Measurements from ENCODE around the gene UGT1A5. TPM values are rescaled to one million over a fixed set of nuclear protein-coding genes. Genes with fewer than 3 reads are reported as not detected.

Gene UGT1A5
- total and polyA plus RNA-seq, 10 of the 15 experiments (the other 5 are each of a cell fraction or from before 2014, with no cell fraction given): not detected

GRCh38 chr2:233810385-233810784, 97.7 kb downstream of the UGT1A5 start:
- no peaks in the 10 kb centered on the region for H3K4me1 ChIP-seq (ENCODE audit: control insufficient read depth, insufficient read depth, low read length)
- no peaks in the 10 kb centered on the region for H4K20me1 ChIP-seq (ENCODE audit: control insufficient read depth, insufficient read depth)
- no peak overlapping the region for H3K4me3 ChIP-seq
- H3K79me2 ChIP-seq (ENCODE audit: control insufficient read depth, insufficient read depth, low read length): no peaks in the 10 kb centered on the region
- intact Hi-C loops (cut with micrococcal nuclease; ENCODE audit: unreplicated experiment) (no loop called here), in situ Hi-C loops (cut with MboI) (no loop called here)
- H2AFZ ChIP-seq (ENCODE audit: control insufficient read depth, low read depth, low read length): no peak overlapping the region
- H3K9ac ChIP-seq (ENCODE audit: control insufficient read depth, insufficient read depth, low read length): no peak overlapping the region
- H3K27me3 ChIP-seq (replicated peaks in 1 of 2; ENCODE audit: control insufficient read depth in 2 of 2, insufficient read depth in 2 of 2, low read length in 1 of 2): no peaks in the 10 kb centered on the region; a peak in 2 of 4 replicates
- DNase-seq (ENCODE audit: low read depth, low spot score): no peak
- RAD21 ChIA-PET (ENCODE audit: unreplicated experiment): no interaction called here
- POLR2A ChIA-PET: interaction anchor here (0.6 kb wide), 1 partner anchor 71 kb away, joined by 3 read pairs; no protein-coding TSS in a partner anchor
- H3K9me3 ChIP-seq (replicated peaks; ENCODE audit: control insufficient read depth, insufficient read depth, low read length): no peaks in the 10 kb centered on the region
- CTCF ChIA-PET: no interaction called here
- FAIRE-seq: no peak
- BruUV-seq (replicated peaks): no TSS peak
- no peaks in the 10 kb centered on the region for H3K36me3 ChIP-seq (ENCODE audit: control insufficient read depth in 2 of 2, insufficient read depth in 2 of 2, low read length in 1 of 2)
- H3K27ac ChIP-seq (ENCODE audit: control insufficient read depth, insufficient read depth): no peak overlapping the region
- H3K4me2 ChIP-seq (ENCODE audit: control insufficient read depth, insufficient read depth): no peak overlapping the region
- ATAC-seq: no peak
- WGBS (ENCODE audit: insufficient coverage, insufficient replicate concordance, low lambda C conversion rate, missing lambda C conversion rate): 26% methylated on average over 6 of the region's 6 CpGs
- SMC1A ChIA-PET (ENCODE audit: uncharacterized antibody, unreplicated experiment): no interaction called here
- TF ChIP-seq ZZZ3 (IDR thresholded peaks at IDR 0.05; ENCODE audit: control insufficient read depth, insufficient read length, low read depth) (no peak), GATAD2B (conservative IDR thresholded peaks at IDR 0.05; ENCODE audit: low read depth) (no peak), HDAC6 (IDR thresholded peaks at IDR 0.05; ENCODE audit: unreplicated experiment) (no peak), CTCF (IDR thresholded peaks at IDR 0.05 in 2 of 3, conservative IDR thresholded peaks at IDR 0.05 in 1 of 3; ENCODE audit: control insufficient read depth in 2 of 3, extremely low read depth in 1 of 3, insufficient read depth in 1 of 3, low read depth in 3 of 3, low read length in 3 of 3) (no peak), E2F4 (IDR thresholded peaks at IDR 0.05; ENCODE audit: low read depth, low read length) (no peak), BCL3 (IDR thresholded peaks at IDR 0.05; ENCODE audit: borderline replicate concordance, insufficient read depth, low read depth, low read length, poor library complexity, severe bottlenecking) (no peak), ESRRA (IDR thresholded peaks at IDR 0.05; ENCODE audit: low read length) (no peak), NBN (IDR thresholded peaks at IDR 0.05) (no peak), FOXK2 (IDR thresholded peaks at IDR 0.05) (no peak), KLF5 (IDR thresholded peaks at IDR 0.05; ENCODE audit: partially characterized antibody) (no peak)
- TF ChIP-seq, protein P1, sequence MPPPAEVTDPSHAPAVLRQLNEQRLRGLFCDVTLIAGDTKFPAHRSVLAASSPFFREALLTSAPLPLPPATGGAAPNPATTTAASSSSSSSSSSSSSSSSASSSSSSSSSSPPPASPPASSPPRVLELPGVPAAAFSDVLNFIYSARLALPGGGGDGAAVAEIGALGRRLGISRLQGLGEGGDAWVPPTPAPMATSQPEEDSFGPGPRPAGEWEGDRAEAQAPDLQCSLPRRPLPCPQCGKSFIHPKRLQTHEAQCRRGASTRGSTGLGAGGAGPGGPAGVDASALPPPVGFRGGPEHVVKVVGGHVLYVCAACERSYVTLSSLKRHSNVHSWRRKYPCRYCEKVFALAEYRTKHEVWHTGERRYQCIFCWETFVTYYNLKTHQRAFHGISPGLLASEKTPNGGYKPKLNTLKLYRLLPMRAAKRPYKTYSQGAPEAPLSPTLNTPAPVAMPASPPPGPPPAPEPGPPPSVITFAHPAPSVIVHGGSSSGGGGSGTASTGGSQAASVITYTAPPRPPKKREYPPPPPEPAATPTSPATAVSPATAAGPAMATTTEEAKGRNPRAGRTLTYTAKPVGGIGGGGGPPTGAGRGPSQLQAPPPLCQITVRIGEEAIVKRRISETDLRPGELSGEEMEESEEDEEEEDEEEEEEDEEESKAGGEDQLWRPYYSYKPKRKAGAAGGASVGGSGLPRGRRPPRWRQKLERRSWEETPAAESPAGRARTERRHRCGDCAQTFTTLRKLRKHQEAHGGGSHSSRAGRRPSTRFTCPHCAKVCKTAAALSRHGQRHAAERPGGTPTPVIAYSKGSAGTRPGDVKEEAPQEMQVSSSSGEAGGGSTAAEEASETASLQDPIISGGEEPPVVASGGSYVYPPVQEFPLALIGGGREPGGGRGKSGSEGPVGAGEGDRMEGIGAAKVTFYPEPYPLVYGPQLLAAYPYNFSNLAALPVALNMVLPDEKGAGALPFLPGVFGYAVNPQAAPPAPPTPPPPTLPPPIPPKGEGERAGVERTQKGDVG (CRISPR knock-in tag; IDR thresholded peaks at IDR 0.05): no peak
- TF ChIP-seq, protein P2, sequence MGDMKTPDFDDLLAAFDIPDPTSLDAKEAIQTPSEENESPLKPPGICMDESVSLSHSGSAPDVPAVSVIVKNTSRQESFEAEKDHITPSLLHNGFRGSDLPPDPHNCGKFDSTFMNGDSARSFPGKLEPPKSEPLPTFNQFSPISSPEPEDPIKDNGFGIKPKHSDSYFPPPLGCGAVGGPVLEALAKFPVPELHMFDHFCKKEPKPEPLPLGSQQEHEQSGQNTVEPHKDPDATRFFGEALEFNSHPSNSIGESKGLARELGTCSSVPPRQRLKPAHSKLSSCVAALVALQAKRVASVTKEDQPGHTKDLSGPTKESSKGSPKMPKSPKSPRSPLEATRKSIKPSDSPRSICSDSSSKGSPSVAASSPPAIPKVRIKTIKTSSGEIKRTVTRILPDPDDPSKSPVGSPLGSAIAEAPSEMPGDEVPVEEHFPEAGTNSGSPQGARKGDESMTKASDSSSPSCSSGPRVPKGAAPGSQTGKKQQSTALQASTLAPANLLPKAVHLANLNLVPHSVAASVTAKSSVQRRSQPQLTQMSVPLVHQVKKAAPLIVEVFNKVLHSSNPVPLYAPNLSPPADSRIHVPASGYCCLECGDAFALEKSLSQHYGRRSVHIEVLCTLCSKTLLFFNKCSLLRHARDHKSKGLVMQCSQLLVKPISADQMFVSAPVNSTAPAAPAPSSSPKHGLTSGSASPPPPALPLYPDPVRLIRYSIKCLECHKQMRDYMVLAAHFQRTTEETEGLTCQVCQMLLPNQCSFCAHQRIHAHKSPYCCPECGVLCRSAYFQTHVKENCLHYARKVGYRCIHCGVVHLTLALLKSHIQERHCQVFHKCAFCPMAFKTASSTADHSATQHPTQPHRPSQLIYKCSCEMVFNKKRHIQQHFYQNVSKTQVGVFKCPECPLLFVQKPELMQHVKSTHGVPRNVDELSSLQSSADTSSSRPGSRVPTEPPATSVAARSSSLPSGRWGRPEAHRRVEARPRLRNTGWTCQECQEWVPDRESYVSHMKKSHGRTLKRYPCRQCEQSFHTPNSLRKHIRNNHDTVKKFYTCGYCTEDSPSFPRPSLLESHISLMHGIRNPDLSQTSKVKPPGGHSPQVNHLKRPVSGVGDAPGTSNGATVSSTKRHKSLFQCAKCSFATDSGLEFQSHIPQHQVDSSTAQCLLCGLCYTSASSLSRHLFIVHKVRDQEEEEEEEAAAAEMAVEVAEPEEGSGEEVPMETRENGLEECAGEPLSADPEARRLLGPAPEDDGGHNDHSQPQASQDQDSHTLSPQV (IDR thresholded peaks at IDR 0.05): no peak

All from GM12878 (cell line).